Neural progenitor cell (in vitro differentiated cells): Measurements from ENCODE around the gene CPNE2. TPM values are rescaled to one million over a fixed set of nuclear protein-coding genes. Genes with fewer than 3 reads are reported as not detected.
A peak's percentile ranks its signal among the peaks of the same experiment; 100 is the strongest.

Source experiments
- DNase-seq: peaks from one replicate; pipeline ENCODE4 v3.0.0-alpha.2; 2016; ENCODE audit warnings: low spot score
- H2AFZ ChIP-seq: fragments of 200-600 bp; sonication (generic); replicated peaks from 2 replicates; pipeline ENCODE4 v1.6.1; 2016; ENCODE audit warnings: antibody characterized with exemption
- H3F3A ChIP-seq: fragments of 200-600 bp; sonication (generic); 2 replicates; pipeline ENCODE4 v1.6.1; 2016; ENCODE audit warnings: antibody characterized with exemption, low read depth
- H3K27ac ChIP-seq: fragments of 200-600 bp; sonication (generic); 2 replicates; pipeline ENCODE4 v1.5.1; 2016; ENCODE audit warnings: mild to moderate bottlenecking
- H3K27me3 ChIP-seq: fragments of 200-600 bp; sonication (generic); 2 replicates; pipeline ENCODE4 v1.6.1; 2016; ENCODE audit warnings: mild to moderate bottlenecking, moderate library complexity
- H3K36me3 ChIP-seq: fragments of 200-600 bp; sonication (generic); 2 replicates; pipeline ENCODE4 v1.5.1; 2016
- H3K4me1 ChIP-seq: fragments of 200-600 bp; sonication (generic); 2 replicates; pipeline ENCODE4 v1.6.1; 2016; ENCODE audit warnings: mixed run types
- H3K4me2 ChIP-seq: fragments of 200-600 bp; sonication (generic); 2 replicates; pipeline ENCODE4 v1.6.1; 2016
- H3K4me3 ChIP-seq: fragments of 200-600 bp; sonication (generic); 2 replicates; pipeline ENCODE4 v1.5.1; 2016
- H3K79me2 ChIP-seq: fragments of 200-600 bp; sonication (generic); 2 replicates; pipeline ENCODE4 v1.6.1; 2016; ENCODE audit warnings: low read depth
- H3K9ac ChIP-seq: fragments of 200-600 bp; sonication (generic); 2 replicates; pipeline ENCODE4 v1.6.1; 2016
- H3K9me3 ChIP-seq: fragments of 200-600 bp; sonication (generic); 2 replicates; pipeline ENCODE4 v1.5.1; 2016; ENCODE audit warnings: low read depth
- H4K20me1 ChIP-seq: fragments of 200-600 bp; sonication (generic); 2 replicates; pipeline ENCODE4 v1.6.1; 2016; ENCODE audit warnings: low read depth
- H3K27ac Mint-ChIP-seq: 3 replicates; pipeline ENCODE4 v1.8.0; 2021; ENCODE audit warnings: mixed read lengths
- H3K27me3 Mint-ChIP-seq: 2 replicates; pipeline ENCODE4 v1.8.0; 2022; ENCODE audit warnings: low read depth, mild to moderate bottlenecking, inconsistent platforms, moderate library complexity, mixed read lengths; ENCODE audit not compliant: insufficient read depth
- H3K36me3 Mint-ChIP-seq: 3 replicates; pipeline ENCODE4 v1.8.0; 2021; ENCODE audit warnings: mixed read lengths
- H3K4me1 Mint-ChIP-seq: 3 replicates; pipeline ENCODE4 v1.8.0; 2021; ENCODE audit warnings: mixed read lengths
- H3K4me3 Mint-ChIP-seq: 3 replicates; pipeline ENCODE4 v1.8.0; 2021; ENCODE audit warnings: mild to moderate bottlenecking, moderate library complexity, mixed read lengths
- H3K9me3 Mint-ChIP-seq: 3 replicates; pipeline ENCODE4 v1.8.0; 2020; ENCODE audit warnings: mixed read lengths
- EZH2 ChIP-seq: fragments of 200-600 bp; sonication (generic); IDR thresholded peaks from 2 replicates; pipeline ENCODE4 v1.6.1; 2017; ENCODE audit warnings: antibody characterized with exemption, mild to moderate bottlenecking, moderate library complexity
- EZH2phosphoT487 ChIP-seq: fragments of 200-600 bp; sonication (generic); IDR thresholded peaks from 2 replicates; pipeline ENCODE4 v1.6.1; 2017; ENCODE audit warnings: antibody characterized with exemption
- total RNA-seq: library from RNA; depleted of rRNA; stranded (reverse); fragments of >200 nt; gene quantifications from 2 replicates; pipeline ENCODE4 v1.2.3, GENCODE V29; 2015; ENCODE audit warnings: low replicate concordance
- TF ChIP-seq, protein P1 (sequence below): fragments of 200-600 bp; sonication (generic); IDR thresholded peaks from 2 replicates; pipeline ENCODE4 v1.5.1; 2017; ENCODE audit warnings: antibody characterized with exemption, mild to moderate bottlenecking

Gene CPNE2
- total RNA-seq, 1 donor from 2014 or later = 19.8 TPM

DNA sequence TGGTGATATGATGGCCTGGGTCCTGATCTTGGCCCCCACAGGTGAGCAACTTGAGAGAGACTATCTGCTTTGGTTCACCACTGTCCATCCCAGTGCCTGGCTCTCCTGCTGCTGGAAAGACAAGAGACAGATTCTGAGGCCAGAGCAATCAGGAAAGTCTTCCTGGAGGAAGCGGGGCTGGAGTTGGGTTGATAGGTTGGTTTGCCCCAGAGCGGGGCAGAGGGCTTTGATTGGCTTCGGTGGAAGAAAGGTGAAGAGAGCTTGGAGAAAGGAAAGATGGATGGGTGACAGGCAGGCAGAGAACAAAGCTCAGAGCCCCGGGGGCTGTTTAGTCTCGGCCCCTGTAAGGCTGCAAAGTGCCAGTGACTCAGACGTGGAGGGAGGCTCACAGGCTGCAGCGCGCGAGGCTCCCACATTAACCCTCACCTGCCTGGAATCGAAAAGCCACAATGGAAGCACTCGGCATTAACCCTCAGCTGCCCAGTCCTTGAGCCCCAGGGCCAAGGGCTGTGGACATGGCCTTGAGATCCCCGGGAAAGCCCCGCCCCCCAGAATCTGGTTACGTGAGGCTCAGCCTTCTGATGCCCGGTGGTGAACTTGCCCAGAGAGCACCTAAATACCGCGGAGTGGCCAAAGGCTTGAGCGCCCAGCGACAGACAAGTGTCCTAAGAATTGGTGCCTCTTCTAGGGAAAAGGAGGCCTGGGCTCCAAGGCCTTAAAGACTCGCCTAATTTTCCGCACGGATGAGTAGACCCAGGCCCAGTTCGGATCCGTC lies 996 bp upstream of the CPNE2 start:
- peaks cover 7% of the 10 kb centered on the region for H3K4me1 ChIP-seq
- peak overlapping the region; percentile 81 for H3K4me2 ChIP-seq
- peak overlapping the region; percentile 91 for H3K4me3 ChIP-seq
- H3K9me3 ChIP-seq = no peaks in the 10 kb centered on the region
- peaks cover 14% of the 10 kb centered on the region for H3F3A ChIP-seq
- TF ChIP-seq EZH2 (no peak), EZH2phosphoT487 (no peak)
- TF ChIP-seq, protein P1, sequence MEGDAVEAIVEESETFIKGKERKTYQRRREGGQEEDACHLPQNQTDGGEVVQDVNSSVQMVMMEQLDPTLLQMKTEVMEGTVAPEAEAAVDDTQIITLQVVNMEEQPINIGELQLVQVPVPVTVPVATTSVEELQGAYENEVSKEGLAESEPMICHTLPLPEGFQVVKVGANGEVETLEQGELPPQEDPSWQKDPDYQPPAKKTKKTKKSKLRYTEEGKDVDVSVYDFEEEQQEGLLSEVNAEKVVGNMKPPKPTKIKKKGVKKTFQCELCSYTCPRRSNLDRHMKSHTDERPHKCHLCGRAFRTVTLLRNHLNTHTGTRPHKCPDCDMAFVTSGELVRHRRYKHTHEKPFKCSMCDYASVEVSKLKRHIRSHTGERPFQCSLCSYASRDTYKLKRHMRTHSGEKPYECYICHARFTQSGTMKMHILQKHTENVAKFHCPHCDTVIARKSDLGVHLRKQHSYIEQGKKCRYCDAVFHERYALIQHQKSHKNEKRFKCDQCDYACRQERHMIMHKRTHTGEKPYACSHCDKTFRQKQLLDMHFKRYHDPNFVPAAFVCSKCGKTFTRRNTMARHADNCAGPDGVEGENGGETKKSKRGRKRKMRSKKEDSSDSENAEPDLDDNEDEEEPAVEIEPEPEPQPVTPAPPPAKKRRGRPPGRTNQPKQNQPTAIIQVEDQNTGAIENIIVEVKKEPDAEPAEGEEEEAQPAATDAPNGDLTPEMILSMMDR = no peak
- H2AFZ ChIP-seq = peak overlapping the region; percentile 96
- peaks cover 25% of the 10 kb centered on the region for H3K4me1 Mint-ChIP-seq
- H4K20me1 ChIP-seq = no peaks in the 10 kb centered on the region
- H3K27ac ChIP-seq = no peak overlapping the region
- no peak overlapping the region for H3K9ac ChIP-seq
- no peaks in the 10 kb centered on the region for H3K36me3 ChIP-seq
- H3K27me3 Mint-ChIP-seq = peaks cover 13% of the 10 kb centered on the region
- peak overlapping the region; percentile 82 for H3K27ac Mint-ChIP-seq
- peak overlapping the region; percentile 90 for H3K4me3 Mint-ChIP-seq
- H3K36me3 Mint-ChIP-seq = no peaks in the 10 kb centered on the region
- H3K27me3 ChIP-seq = peaks cover 48% of the 10 kb centered on the region
- no peaks in the 10 kb centered on the region for H3K79me2 ChIP-seq
- peak; percentile 31 for DNase-seq
- H3K9me3 Mint-ChIP-seq = peaks cover 3% of the 10 kb centered on the region

DNA sequence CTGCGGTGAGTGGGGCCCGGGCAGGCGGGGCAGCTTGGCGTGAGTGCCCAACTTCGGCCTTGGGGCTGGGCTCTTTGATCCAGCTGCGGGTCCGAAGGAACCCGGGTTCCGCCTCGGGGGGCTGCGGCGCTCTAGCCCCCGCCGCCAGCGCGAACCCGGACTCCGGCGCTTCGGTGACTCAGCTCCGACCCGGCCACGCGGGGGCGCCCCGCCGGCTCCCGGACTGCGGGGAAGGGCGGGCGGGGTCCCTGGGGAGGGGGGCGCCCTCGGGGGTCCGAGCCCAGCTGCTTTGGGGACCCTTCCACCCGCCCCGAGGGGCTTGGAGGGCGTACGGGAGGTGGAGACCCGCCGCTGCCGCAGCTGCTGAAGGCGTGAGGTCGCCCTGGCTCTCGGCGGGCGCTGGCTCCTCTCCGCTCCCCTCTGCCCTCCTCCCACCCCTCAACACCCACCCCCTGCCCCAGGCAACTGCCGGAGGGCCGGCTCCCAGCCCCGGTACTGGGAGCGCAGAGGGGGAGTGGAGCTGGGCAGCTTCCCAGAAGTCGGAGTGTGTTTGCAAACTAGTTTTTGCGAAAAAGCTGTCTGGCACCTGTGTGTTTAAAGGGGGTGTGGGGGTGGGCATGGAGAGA lies 516 bp downstream of the CPNE2 start:
- Histone ChIP-seq H3K9ac (no peak overlapping the region), H3K4me2 (peak overlapping the region; percentile 81), H2AFZ (peak overlapping the region; percentile 92), H3K9me3 (no peaks in the 10 kb centered on the region), H3K27ac (no peak overlapping the region), H3K79me2 (no peaks in the 10 kb centered on the region), H3K27me3 (peaks cover 48% of the 10 kb centered on the region), H3F3A (peaks cover 14% of the 10 kb centered on the region), H3K4me1 (peaks cover 7% of the 10 kb centered on the region), H3K4me3 (peak overlapping the region; percentile 91), H3K36me3 (no peaks in the 10 kb centered on the region), H4K20me1 (no peaks in the 10 kb centered on the region)
- DNase-seq = peak; percentile 66
- H3K4me3 Mint-ChIP-seq = peak overlapping the region; percentile 93
- H3K36me3 Mint-ChIP-seq = peaks cover 2% of the 10 kb centered on the region
- peaks cover 3% of the 10 kb centered on the region for H3K9me3 Mint-ChIP-seq
- TF ChIP-seq, protein P1 = peak; percentile 72
- TF ChIP-seq EZH2 = no peak
- H3K27me3 Mint-ChIP-seq = peaks cover 13% of the 10 kb centered on the region
- peak overlapping the region; percentile 85 for H3K27ac Mint-ChIP-seq
- H3K4me1 Mint-ChIP-seq = peaks cover 29% of the 10 kb centered on the region

DNA sequence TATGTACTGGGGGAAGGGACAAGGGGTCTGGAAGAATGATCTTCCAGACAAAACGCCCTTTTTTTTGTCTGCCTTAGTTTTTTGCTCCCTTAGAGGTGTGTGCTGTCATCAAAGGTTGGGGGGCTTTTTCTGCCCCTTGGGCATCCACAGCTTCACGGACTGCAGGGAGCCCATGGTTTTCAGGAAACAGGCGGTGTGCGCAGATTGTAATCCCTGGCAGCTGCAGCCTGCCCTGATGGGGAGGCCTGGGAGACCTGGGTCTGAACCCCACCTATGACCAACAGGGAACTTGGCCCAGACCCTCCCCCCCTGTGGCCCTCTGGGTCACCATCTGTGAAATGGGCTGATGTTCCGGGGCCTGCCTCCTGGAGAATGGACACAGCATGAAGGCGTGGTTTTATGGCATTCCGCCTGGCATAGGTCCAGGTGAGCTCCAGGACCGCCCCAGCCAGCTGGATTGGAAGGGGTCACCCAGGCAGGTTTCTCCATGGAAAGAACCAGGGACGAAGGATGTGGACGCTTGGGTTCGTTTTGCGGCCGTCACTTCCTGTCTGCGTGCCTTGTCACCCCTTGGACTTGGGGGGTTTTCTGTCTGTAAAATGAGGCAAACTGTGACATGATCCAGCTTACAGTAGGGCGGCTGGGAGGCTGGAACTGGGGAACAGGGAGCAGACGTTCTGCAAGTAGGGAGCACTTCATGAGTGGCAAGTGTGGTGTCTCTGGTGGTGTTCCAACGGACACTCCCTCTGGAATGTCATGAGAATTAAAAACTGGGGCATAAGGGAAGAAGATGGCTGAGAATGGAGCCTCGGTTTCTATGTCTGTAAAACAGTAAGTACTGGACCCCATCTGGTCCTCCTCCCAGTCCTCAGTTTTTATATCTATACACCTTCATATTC lies 1.5 kb downstream of the CPNE2 start:
- DNase-seq = no peak
- H3K36me3 Mint-ChIP-seq = peaks cover 2% of the 10 kb centered on the region
- H3K4me3 ChIP-seq = peak overlapping the region; percentile 91
- peak overlapping the region; percentile 93 for H3K4me3 Mint-ChIP-seq
- no peaks in the 10 kb centered on the region for H4K20me1 ChIP-seq
- H3K27me3 Mint-ChIP-seq = peaks cover 13% of the 10 kb centered on the region
- H3F3A ChIP-seq = peaks cover 14% of the 10 kb centered on the region
- peaks cover 15% of the 10 kb centered on the region for H3K4me1 ChIP-seq
- peaks cover 48% of the 10 kb centered on the region for H3K27me3 ChIP-seq
- H3K27ac ChIP-seq = no peak overlapping the region
- no peak overlapping the region for H2AFZ ChIP-seq
- no peaks in the 10 kb centered on the region for H3K9me3 ChIP-seq
- H3K27ac Mint-ChIP-seq = peak overlapping the region; percentile 74
- H3K9me3 Mint-ChIP-seq = peaks cover 3% of the 10 kb centered on the region
- H3K36me3 ChIP-seq = no peaks in the 10 kb centered on the region
- peak overlapping the region; percentile 81 for H3K4me2 ChIP-seq
- TF ChIP-seq, protein P1 = no peak
- TF ChIP-seq EZH2 (no peak), EZH2phosphoT487 (no peak)
- H3K4me1 Mint-ChIP-seq = peaks cover 33% of the 10 kb centered on the region
- H3K79me2 ChIP-seq = no peaks in the 10 kb centered on the region
- H3K9ac ChIP-seq = no peak overlapping the region
